Testis (tissue), 2 donors: ENCODE results near the gene CAPN1.

Experiments used
- POLR2A ChIP-seq: fragments of 450-650 bp; IDR thresholded peaks from one replicate; pipeline ENCODE4 v1.6.1; 2017; ENCODE audit warnings: antibody characterized with exemption, mild to moderate bottlenecking, moderate library complexity
- TF ChIP-seq, protein P1 (sequence below), 3 experiments: fragments of 450-650 bp in 2 of 3; fragments of 200-600 bp in 1 of 3; sonication (generic) in 1 of 3; IDR thresholded peaks; one replicate each; pipeline ENCODE4 v1.5.1; 2016 to 2019; ENCODE audit warnings: antibody characterized with exemption in 3 of 3, mild to moderate bottlenecking in 2 of 3, moderate library complexity in 1 of 3

DNA sequence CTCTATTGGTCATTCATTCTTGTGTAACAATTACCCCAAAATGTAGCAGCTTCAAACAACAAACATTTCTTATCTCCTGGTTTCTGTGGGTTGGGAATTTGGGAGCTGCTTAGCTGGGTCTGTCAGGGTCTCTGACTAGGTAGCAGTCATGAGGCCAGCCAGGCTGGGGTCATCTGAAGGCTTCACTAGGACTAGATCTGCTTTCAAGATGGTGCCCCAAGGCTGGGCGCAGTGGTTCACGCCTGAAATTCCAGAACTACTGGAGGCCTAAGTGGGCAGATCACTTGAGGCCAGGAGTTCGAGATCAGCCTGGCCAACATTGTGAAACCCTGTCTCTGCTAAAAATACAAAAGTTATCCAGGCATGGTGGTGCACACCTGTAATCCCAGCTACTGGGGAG, 24.8 kb upstream of the CAPN1 start:
- TF ChIP-seq, protein P1, sequence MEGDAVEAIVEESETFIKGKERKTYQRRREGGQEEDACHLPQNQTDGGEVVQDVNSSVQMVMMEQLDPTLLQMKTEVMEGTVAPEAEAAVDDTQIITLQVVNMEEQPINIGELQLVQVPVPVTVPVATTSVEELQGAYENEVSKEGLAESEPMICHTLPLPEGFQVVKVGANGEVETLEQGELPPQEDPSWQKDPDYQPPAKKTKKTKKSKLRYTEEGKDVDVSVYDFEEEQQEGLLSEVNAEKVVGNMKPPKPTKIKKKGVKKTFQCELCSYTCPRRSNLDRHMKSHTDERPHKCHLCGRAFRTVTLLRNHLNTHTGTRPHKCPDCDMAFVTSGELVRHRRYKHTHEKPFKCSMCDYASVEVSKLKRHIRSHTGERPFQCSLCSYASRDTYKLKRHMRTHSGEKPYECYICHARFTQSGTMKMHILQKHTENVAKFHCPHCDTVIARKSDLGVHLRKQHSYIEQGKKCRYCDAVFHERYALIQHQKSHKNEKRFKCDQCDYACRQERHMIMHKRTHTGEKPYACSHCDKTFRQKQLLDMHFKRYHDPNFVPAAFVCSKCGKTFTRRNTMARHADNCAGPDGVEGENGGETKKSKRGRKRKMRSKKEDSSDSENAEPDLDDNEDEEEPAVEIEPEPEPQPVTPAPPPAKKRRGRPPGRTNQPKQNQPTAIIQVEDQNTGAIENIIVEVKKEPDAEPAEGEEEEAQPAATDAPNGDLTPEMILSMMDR (IDR thresholded peaks at IDR 0.05), result no peak
- no peak for TF ChIP-seq POLR2A
